ENCODE results near the gene SMG5. TPM values are rescaled to one million over a fixed set of nuclear protein-coding genes. Genes with fewer than 3 reads are reported as not detected.

The SMG5 gene
- total and polyA plus RNA-seq, 2 donors (not counting 1 experiment from before 2014, with no cell fraction given): 18.6 to 65.9 TPM

GRCh38 chr1:156203331-156203730, 79.3 kb downstream of the SMG5 start:
- no peaks in the 10 kb centered on the region for H3K9me3 ChIP-seq (ENCODE audit: control insufficient read depth, insufficient read depth, low read depth, low read length)
- no peaks in the 10 kb centered on the region for H4K20me1 ChIP-seq (ENCODE audit: control insufficient read depth, extremely low read depth, insufficient read depth, low read length)
- TF ChIP-seq EZH2 (IDR thresholded peaks at IDR 0.05; ENCODE audit: low read length, missing control alignments): no peak
- TF ChIP-seq CTCF (conservative IDR thresholded peaks at IDR 0.05 in 1 of 2, IDR thresholded peaks at IDR 0.05 in 1 of 2; ENCODE audit: low read depth in 1 of 2, low read length in 2 of 2): no peak
- no peak overlapping the region for H3K9ac ChIP-seq (ENCODE audit: insufficient read depth, low read length)
- H3K27me3 ChIP-seq (ENCODE audit: control insufficient read depth, insufficient read depth, low read length): no peaks in the 10 kb centered on the region
- peak in 1 of 2 donors; percentile 81 for DNase-seq (ENCODE audit: low read depth in 2 of 2)
- H3K4me1 ChIP-seq (ENCODE audit: control insufficient read depth, extremely low read depth, insufficient read depth, low read length): no peaks in the 10 kb centered on the region
- H2AFZ ChIP-seq (ENCODE audit: low read length): no peak overlapping the region
- no peak overlapping the region for H3K27ac ChIP-seq (ENCODE audit: insufficient read depth, low read length)
- no peak overlapping the region for H3K4me3 ChIP-seq (replicated peaks in 1 of 4; ENCODE audit: control extremely low read depth in 1 of 4, insufficient read depth in 1 of 4, low read depth in 3 of 4, low read length in 4 of 4)
- peaks cover 6% of the 10 kb centered on the region for H3K36me3 ChIP-seq (ENCODE audit: control insufficient read depth, insufficient read depth, low read length)
- H3K79me2 ChIP-seq (ENCODE audit: control insufficient read depth, insufficient read depth, low read length): peaks cover 20% of the 10 kb centered on the region
- no peak overlapping the region for H3K4me2 ChIP-seq (ENCODE audit: extremely low read depth, insufficient read depth, low read length)

- no peak overlapping the region for H3K4me3 ChIP-seq (replicated peaks in 1 of 4; ENCODE audit: control extremely low read depth in 1 of 4, insufficient read depth in 1 of 4, low read depth in 3 of 4, low read length in 4 of 4)
- peaks cover 6% of the 10 kb centered on the region for H3K36me3 ChIP-seq (ENCODE audit: control insufficient read depth, insufficient read depth, low read length)
- H3K79me2 ChIP-seq (ENCODE audit: control insufficient read depth, insufficient read depth, low read length): peaks cover 46% of the 10 kb centered on the region
- H3K27ac ChIP-seq (ENCODE audit: insufficient read depth, low read length): no peak overlapping the region
- no peaks in the 10 kb centered on the region for H3K4me1 ChIP-seq (ENCODE audit: control insufficient read depth, extremely low read depth, insufficient read depth, low read length)
- DNase-seq (ENCODE audit: low read depth in 2 of 2): no peak
- no peak overlapping the region for H2AFZ ChIP-seq (ENCODE audit: low read length)
- TF ChIP-seq CTCF (conservative IDR thresholded peaks at IDR 0.05 in 1 of 2, IDR thresholded peaks at IDR 0.05 in 1 of 2; ENCODE audit: low read depth in 1 of 2, low read length in 2 of 2) (no peak), EZH2 (IDR thresholded peaks at IDR 0.05; ENCODE audit: low read length, missing control alignments) (no peak)
- no peaks in the 10 kb centered on the region for H4K20me1 ChIP-seq (ENCODE audit: control insufficient read depth, extremely low read depth, insufficient read depth, low read length)
- no peaks in the 10 kb centered on the region for H3K9me3 ChIP-seq (ENCODE audit: control insufficient read depth, insufficient read depth, low read depth, low read length)
- no peak overlapping the region for H3K9ac ChIP-seq (ENCODE audit: insufficient read depth, low read length)
- no peaks in the 10 kb centered on the region for H3K27me3 ChIP-seq (ENCODE audit: control insufficient read depth, insufficient read depth, low read length)
- no peak overlapping the region for H3K4me2 ChIP-seq (ENCODE audit: extremely low read depth, insufficient read depth, low read length)
Observed at GRCh38 chr1:156200044-156200443, 82.6 kb downstream of the SMG5 start.

Other genes starting within 250 kb of the SMG5 start
- gene UBQLN4, start 229.0 kb downstream of the SMG5 start, total RNA-seq: 8.7 and 11.1 TPM in 2 replicates
- gene UBQLN4, start 229.0 kb downstream of the SMG5 start, polyA plus RNA-seq: 12.5 and 26.0 TPM in 2 replicates
- 75.0 and 84.7 TPM in 2 replicates for gene LAMTOR2, start 228.0 kb downstream of the SMG5 start, total RNA-seq
- 56.3 and 59.0 TPM in 2 replicates for gene LAMTOR2, start 228.0 kb downstream of the SMG5 start, polyA plus RNA-seq
- not detected in 2 replicates for gene RAB25, start 221.7 kb downstream of the SMG5 start, total RNA-seq
- not detected in 2 replicates for gene RAB25, start 221.7 kb downstream of the SMG5 start, polyA plus RNA-seq
- 1.5 and 1.7 TPM in 2 replicates for gene MEX3A, start 200.4 kb downstream of the SMG5 start, total RNA-seq
- 0.96 and 2.1 TPM in 2 replicates for gene MEX3A, start 200.4 kb downstream of the SMG5 start, polyA plus RNA-seq
- 780 and 1,150 TPM in 2 replicates for gene LMNA, start 168.1 kb downstream of the SMG5 start, total RNA-seq
- 613 and 813 TPM in 2 replicates for gene LMNA, start 168.1 kb downstream of the SMG5 start, polyA plus RNA-seq
- 0.77 and 0.99 TPM in 2 replicates for gene SEMA4A, start 129.2 kb downstream of the SMG5 start, total RNA-seq
- gene SEMA4A, start 129.2 kb downstream of the SMG5 start, polyA plus RNA-seq: 0.24 and 0.27 TPM in 2 replicates
- gene SLC25A44, start 88.7 kb downstream of the SMG5 start, total RNA-seq: 5.4 and 8.4 TPM in 2 replicates
- 32.1 and 35.4 TPM in 2 replicates for gene SLC25A44, start 88.7 kb downstream of the SMG5 start, polyA plus RNA-seq
- gene PMF1, start 69.8 kb downstream of the SMG5 start, total RNA-seq: 21.6 and 24.1 TPM in 2 replicates
- 46.8 and 57.6 TPM in 2 replicates for gene PMF1, start 69.8 kb downstream of the SMG5 start, polyA plus RNA-seq
- gene BGLAP, start 40.6 kb downstream of the SMG5 start, total RNA-seq: 0.26 and 0.50 TPM in 2 replicates
- gene BGLAP, start 40.6 kb downstream of the SMG5 start, polyA plus RNA-seq: 0.12 and 0.34 TPM in 2 replicates
- 0.26 and 0.33 TPM in 2 replicates for gene PAQR6, start 34.8 kb downstream of the SMG5 start, total RNA-seq
- gene PAQR6, start 34.8 kb downstream of the SMG5 start, polyA plus RNA-seq: 0.05 and 0.17 TPM in 2 replicates
- gene TMEM79, start 1.5 kb upstream of the SMG5 start, total RNA-seq: 2.8 and 3.6 TPM in 2 replicates
- 1.1 and 1.5 TPM in 2 replicates for gene TMEM79, start 1.5 kb upstream of the SMG5 start, polyA plus RNA-seq
- gene GLMP, start 12.9 kb upstream of the SMG5 start, total RNA-seq: 71.9 and 93.5 TPM in 2 replicates
- 40.4 and 46.3 TPM in 2 replicates for gene GLMP, start 12.9 kb upstream of the SMG5 start, polyA plus RNA-seq
- gene VHLL, start 16.5 kb upstream of the SMG5 start, total RNA-seq: not detected in 2 replicates
- not detected in 2 replicates for gene VHLL, start 16.5 kb upstream of the SMG5 start, polyA plus RNA-seq
- 391 and 397 TPM in 2 replicates for gene CCT3, start 55.5 kb upstream of the SMG5 start, total RNA-seq
- 251 and 407 TPM in 2 replicates for gene CCT3, start 55.5 kb upstream of the SMG5 start, polyA plus RNA-seq
- 0.50 TPM in 1 of 2 replicates, not detected in the other for gene TSACC, start 55.7 kb upstream of the SMG5 start, total RNA-seq
- gene TSACC, start 55.7 kb upstream of the SMG5 start, polyA plus RNA-seq: 0.50 and 0.54 TPM in 2 replicates
- not detected in 2 replicates for gene RHBG, start 86.4 kb upstream of the SMG5 start, total RNA-seq
- gene RHBG, start 86.4 kb upstream of the SMG5 start, polyA plus RNA-seq: not detected in 2 replicates
- gene MEF2D, start 217.9 kb upstream of the SMG5 start, total RNA-seq: 4.6 and 9.9 TPM in 2 replicates
- gene MEF2D, start 217.9 kb upstream of the SMG5 start, polyA plus RNA-seq: 12.7 and 13.1 TPM in 2 replicates